ENCODE data around the gene EFNA2. TPM values are rescaled to one million over a fixed set of nuclear protein-coding genes. Genes with fewer than 3 reads are reported as not detected.

EFNA2 gene
- polyA plus RNA-seq, 1 experiment, result not detected

GRCh38 chr19:1322198-1322981 lies 36.7 kb downstream of the EFNA2 start:
- H3K4me3 ChIP-seq (ENCODE audit: low read depth, low read length), result no peak overlapping the region
- H3K27ac ChIP-seq (ENCODE audit: low read depth, low read length), result no peak overlapping the region
- H3K9me3 ChIP-seq (ENCODE audit: control insufficient read depth, insufficient read depth, low read length), result no peaks in the 10 kb centered on the region; the same call in 1 of the 2 replicates
- ChIA-PET CTCF (no interaction called here), POLR2A (no interaction called here)
- DNase-seq (ENCODE audit: low read depth, low spot score), result no peak
- TF ChIP-seq CTCF (IDR thresholded peaks at IDR 0.05; ENCODE audit: low read depth, low read length), result no peak
- peaks cover 16% of the 10 kb centered on the region for H3K27me3 ChIP-seq (ENCODE audit: control insufficient read depth, insufficient read depth, low read length)

DNA sequence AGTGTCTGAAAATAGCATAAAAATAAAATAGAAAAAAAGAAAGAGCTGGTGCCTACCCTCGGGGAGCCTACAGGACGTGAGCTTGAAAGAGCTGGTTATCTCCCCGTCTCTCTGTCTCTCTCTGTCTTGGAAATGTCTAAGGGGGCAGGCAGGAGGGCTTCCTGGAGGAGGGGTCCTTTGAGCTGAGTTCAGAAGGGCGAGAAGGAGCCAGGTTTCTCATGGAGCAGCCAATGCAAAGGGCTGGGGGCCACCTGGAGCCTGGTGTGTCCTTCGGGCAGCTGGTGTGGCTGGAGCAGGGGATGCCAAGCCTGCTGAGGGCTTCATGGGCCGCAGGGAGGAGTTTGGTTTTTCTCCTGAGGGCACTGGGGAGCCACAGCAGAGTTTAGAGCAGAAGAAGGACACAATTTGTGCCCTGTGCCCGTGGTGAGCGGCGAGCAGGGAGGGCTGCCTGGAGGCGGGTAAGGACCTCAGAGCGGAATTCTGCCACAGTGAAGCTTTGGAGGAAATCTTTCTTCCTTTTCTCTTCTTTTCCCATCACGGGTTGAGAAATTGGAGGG lies 38.7 kb downstream of the EFNA2 start:
- H3K4me3 ChIP-seq (ENCODE audit: low read depth, low read length), result no peak overlapping the region
- ChIA-PET CTCF (interaction anchor here (0.7 kb wide), 1 partner anchor 8 kb away, joined by 3 read pairs; no protein-coding TSS in a partner anchor), POLR2A (no interaction called here)
- no peak overlapping the region for H3K27ac ChIP-seq (ENCODE audit: low read depth, low read length)
- no peak for DNase-seq (ENCODE audit: low read depth, low spot score)
- no peaks in the 10 kb centered on the region for H3K27me3 ChIP-seq (ENCODE audit: control insufficient read depth, insufficient read depth, low read length)
- no peaks in the 10 kb centered on the region; the same call in 1 of the 2 replicates for H3K9me3 ChIP-seq (ENCODE audit: control insufficient read depth, insufficient read depth, low read length)
- no peak for TF ChIP-seq CTCF (IDR thresholded peaks at IDR 0.05; ENCODE audit: low read depth, low read length)

- Histone ChIP-seq H3K27me3 (ENCODE audit: control insufficient read depth, insufficient read depth, low read length) (no peaks in the 10 kb centered on the region), H3K27ac (ENCODE audit: low read depth, low read length) (peak overlapping the region; percentile 31), H3K4me3 (ENCODE audit: low read depth, low read length) (peak overlapping the region; percentile 50), H3K9me3 (ENCODE audit: control insufficient read depth, insufficient read depth, low read length) (no peaks in the 10 kb centered on the region; the same call in 1 of the 2 replicates)
- ChIA-PET CTCF (no interaction called here), POLR2A (no interaction called here)
- TF ChIP-seq CTCF (IDR thresholded peaks at IDR 0.05; ENCODE audit: low read depth, low read length), result no peak
- peak; percentile 21 for DNase-seq (ENCODE audit: low read depth, low spot score)
These were observed 39.3 kb downstream of the EFNA2 start for GRCh38 chr19:1324806-1325567.

- TF ChIP-seq CTCF (IDR thresholded peaks at IDR 0.05; ENCODE audit: low read depth, low read length), result no peak
- ChIA-PET POLR2A (no interaction called here), CTCF (no interaction called here)
- DNase-seq (ENCODE audit: low read depth, low spot score), result no peak
- H3K4me3 ChIP-seq (ENCODE audit: low read depth, low read length), result peak overlapping the region; percentile 35
- no peaks in the 10 kb centered on the region; the same call in 1 of the 2 replicates for H3K9me3 ChIP-seq (ENCODE audit: control insufficient read depth, insufficient read depth, low read length)
- H3K27ac ChIP-seq (ENCODE audit: low read depth, low read length), result no peak overlapping the region
- no peaks in the 10 kb centered on the region for H3K27me3 ChIP-seq (ENCODE audit: control insufficient read depth, insufficient read depth, low read length)
These were observed 40.1 kb downstream of the EFNA2 start for GRCh38 chr19:1325568-1326294.
